ENCODE measurements around the gene UGT2B11. TPM values are rescaled to one million over a fixed set of nuclear protein-coding genes. Genes with fewer than 3 reads are reported as not detected.
"Not testable (repeated sequence)": the region's sequence is repeated elsewhere in the genome, so short reads cannot be mapped to it uniquely, and the experiment has no call there.

The UGT2B11 gene
- total RNA-seq, 1 donor from 2014 or later: not detected

DNA sequence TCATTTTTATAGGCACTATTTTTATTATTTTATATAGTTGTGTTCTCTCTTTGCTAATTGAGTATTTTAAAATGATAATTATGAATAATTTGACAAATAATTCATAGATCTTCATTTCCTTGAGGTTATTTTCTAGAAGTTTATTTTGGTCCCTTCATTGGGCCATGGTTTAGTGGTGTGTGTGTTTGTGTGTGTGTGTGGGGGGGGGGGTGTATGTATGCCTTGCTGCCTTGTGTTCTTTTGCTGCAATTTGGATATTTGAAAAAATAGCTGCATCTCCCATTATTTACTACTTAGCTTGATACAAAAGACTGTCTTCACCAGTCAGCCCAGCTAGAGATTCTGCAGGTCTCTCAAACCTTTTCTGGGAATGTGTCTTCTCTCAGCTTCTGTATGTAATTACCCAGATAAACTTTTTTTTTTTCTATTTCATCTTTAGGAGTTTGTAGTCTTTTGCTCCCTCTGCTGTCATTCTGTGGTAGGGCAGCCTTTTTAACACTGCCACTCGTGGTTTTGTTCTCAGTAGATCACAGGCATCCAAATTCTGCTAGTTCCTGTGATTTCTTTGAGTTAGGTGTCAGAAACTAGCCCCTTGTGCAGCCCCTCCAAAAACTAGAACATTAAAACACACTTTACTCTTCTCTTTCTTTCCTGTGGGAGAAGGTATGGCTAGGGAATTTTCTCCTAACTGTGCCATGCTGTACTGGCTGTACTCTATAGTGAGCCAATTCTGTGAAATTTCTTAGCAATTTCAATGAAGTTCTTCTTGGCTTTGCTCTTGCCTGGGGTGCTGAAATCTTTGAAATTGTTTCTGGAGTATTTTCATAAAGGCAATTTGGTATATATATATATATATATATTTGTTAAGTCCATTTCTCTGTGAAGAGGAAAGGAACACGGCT lies 44.1 kb downstream of the UGT2B11 start:
- not testable (repeated sequence) for H3K27ac Mint-ChIP-seq (ENCODE audit: unreplicated experiment); H3K4me3 Mint-ChIP-seq (ENCODE audit: unreplicated experiment); H3K27me3 Mint-ChIP-seq (ENCODE audit: unreplicated experiment); H3K4me1 Mint-ChIP-seq (ENCODE audit: unreplicated experiment); H3K9me3 Mint-ChIP-seq (ENCODE audit: unreplicated experiment); H3K36me3 Mint-ChIP-seq (ENCODE audit: low read depth, unreplicated experiment)
- peak; percentile 68 for DNase-seq (ENCODE audit: low spot score)
- peak; percentile 62 for TF ChIP-seq CTCF (IDR thresholded peaks at IDR 0.05; ENCODE audit: unreplicated experiment)

DNA sequence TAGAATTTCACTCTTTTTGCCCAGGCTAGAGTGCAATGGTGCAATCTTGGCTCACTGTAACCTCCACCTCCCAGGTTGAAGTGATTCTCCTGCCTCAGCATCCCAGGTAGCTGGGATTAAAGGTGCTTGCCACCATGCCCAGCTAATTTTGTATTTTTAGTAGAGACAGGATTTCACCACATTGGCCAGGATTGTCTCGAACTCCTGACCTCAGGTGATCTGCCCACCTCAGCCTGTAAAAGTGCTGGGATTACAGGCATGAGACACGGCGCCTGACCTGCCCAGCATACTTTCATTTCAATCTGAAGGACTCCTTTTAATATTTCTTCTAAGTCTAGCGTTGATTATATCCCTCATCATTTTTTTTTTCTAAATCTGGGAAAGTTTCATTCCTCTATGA lies 45.4 kb downstream of the UGT2B11 start:
- not testable (repeated sequence) for H3K36me3 Mint-ChIP-seq (ENCODE audit: low read depth, unreplicated experiment); H3K27ac Mint-ChIP-seq (ENCODE audit: unreplicated experiment); DNase-seq (ENCODE audit: low spot score); H3K4me3 Mint-ChIP-seq (ENCODE audit: unreplicated experiment); H3K9me3 Mint-ChIP-seq (ENCODE audit: unreplicated experiment); H3K4me1 Mint-ChIP-seq (ENCODE audit: unreplicated experiment); H3K27me3 Mint-ChIP-seq (ENCODE audit: unreplicated experiment)

DNA sequence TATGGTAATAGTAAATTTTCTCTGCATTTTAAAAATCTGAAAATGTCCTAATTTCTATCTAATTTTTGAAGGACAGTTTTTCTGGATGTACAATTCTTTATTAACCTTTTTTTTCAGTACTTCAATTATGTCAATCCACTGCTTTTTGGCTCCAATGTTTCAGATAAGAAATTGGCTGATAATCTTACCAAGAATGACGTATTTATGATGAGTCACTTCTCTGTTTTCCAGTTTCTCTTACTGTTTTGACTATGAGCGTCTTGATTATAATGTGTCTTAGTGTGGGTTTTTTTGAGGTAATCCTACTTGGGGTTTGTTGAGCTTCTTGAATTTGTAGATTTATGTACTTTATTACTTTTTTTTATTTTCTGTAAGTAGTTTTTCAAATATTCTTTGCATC lies 47.2 kb downstream of the UGT2B11 start:
- no peaks in the 10 kb centered on the region for H3K4me1 Mint-ChIP-seq (ENCODE audit: unreplicated experiment)
- H3K9me3 Mint-ChIP-seq (ENCODE audit: unreplicated experiment): no peaks in the 10 kb centered on the region
- TF ChIP-seq CTCF (IDR thresholded peaks at IDR 0.05; ENCODE audit: unreplicated experiment): no peak
- H3K27me3 Mint-ChIP-seq (ENCODE audit: unreplicated experiment): no peaks in the 10 kb centered on the region
- no peak overlapping the region for H3K27ac Mint-ChIP-seq (ENCODE audit: unreplicated experiment)
- H3K36me3 Mint-ChIP-seq (ENCODE audit: low read depth, unreplicated experiment): no peaks in the 10 kb centered on the region
- DNase-seq (ENCODE audit: low spot score): no peak
- no peak overlapping the region for H3K4me3 Mint-ChIP-seq (ENCODE audit: unreplicated experiment)

GRCh38 chr4:69166376-69166775 lies 48.2 kb downstream of the UGT2B11 start:
- not testable (repeated sequence) for H3K4me1 Mint-ChIP-seq (ENCODE audit: unreplicated experiment); H3K27ac Mint-ChIP-seq (ENCODE audit: unreplicated experiment); H3K27me3 Mint-ChIP-seq (ENCODE audit: unreplicated experiment); H3K4me3 Mint-ChIP-seq (ENCODE audit: unreplicated experiment); DNase-seq (ENCODE audit: low spot score); H3K36me3 Mint-ChIP-seq (ENCODE audit: low read depth, unreplicated experiment); H3K9me3 Mint-ChIP-seq (ENCODE audit: unreplicated experiment)

DNA sequence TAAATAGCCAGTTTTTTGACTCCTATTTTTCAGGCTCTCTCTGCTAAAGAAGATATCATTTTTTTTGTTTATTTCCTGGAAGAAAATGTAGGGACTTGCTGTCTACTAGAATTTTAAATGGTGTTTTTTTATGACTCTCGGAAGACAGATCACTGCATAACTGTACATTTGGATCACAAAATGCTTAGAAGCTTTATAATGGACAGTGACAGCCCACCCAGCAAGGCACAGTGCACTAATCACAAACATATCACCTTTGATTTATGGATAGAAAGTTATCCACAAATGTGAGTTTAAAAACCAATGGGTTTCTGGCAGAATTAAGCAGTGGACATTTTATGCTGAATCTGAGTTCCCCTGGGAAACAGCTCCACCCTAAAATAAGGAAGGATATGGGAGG lies 48.8 kb downstream of the UGT2B11 start:
- H3K9me3 Mint-ChIP-seq (ENCODE audit: unreplicated experiment); DNase-seq (ENCODE audit: low spot score); H3K36me3 Mint-ChIP-seq (ENCODE audit: low read depth, unreplicated experiment); H3K27me3 Mint-ChIP-seq (ENCODE audit: unreplicated experiment); H3K4me3 Mint-ChIP-seq (ENCODE audit: unreplicated experiment); H3K4me1 Mint-ChIP-seq (ENCODE audit: unreplicated experiment); H3K27ac Mint-ChIP-seq (ENCODE audit: unreplicated experiment): not testable (repeated sequence)

DNA sequence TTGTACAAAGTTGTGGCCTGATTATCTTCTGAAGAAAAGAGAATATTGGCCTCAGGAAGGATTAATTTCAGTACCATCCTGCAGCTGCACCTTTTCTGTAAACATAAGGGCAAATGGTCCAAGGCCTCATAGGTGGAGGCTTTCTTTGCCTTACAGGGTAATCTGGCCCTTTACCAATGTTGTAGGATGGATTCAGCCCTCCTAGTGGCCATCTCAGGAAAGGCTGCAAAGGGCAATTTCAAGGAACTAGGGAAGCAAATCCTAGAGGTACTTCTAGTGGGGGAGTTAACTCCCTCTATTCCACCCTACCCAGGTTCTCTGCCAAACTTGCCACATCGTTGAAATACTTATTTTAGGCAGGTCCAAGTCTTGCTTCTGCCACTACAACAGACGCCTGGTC lies 57.6 kb downstream of the UGT2B11 start:
- peak; percentile 19 for DNase-seq (ENCODE audit: low spot score)
- H3K27ac Mint-ChIP-seq (ENCODE audit: unreplicated experiment): no peak overlapping the region
- no peaks in the 10 kb centered on the region for H3K36me3 Mint-ChIP-seq (ENCODE audit: low read depth, unreplicated experiment)
- H3K4me1 Mint-ChIP-seq (ENCODE audit: unreplicated experiment): no peaks in the 10 kb centered on the region
- TF ChIP-seq CTCF (IDR thresholded peaks at IDR 0.05; ENCODE audit: unreplicated experiment): peak; percentile 30
- no peak overlapping the region for H3K4me3 Mint-ChIP-seq (ENCODE audit: unreplicated experiment)
- peaks cover 2% of the 10 kb centered on the region for H3K27me3 Mint-ChIP-seq (ENCODE audit: unreplicated experiment)
- H3K9me3 Mint-ChIP-seq (ENCODE audit: unreplicated experiment): no peaks in the 10 kb centered on the region
